Stimulated activated CD8-positive, alpha-beta memory T cell treated with anti-CD3 and anti-CD28 coated beads, Interleukin-4, amount 100 ng/mL, for 1 hour (primary cell): ENCODE measurements around the gene FAM177B.

Experiments used
- DNase-seq, 2 donors: peaks; one replicate each; pipeline ENCODE4 v3.0.0-alpha.2; 2020; ENCODE audit warnings: low read depth in 2 of 2, low spot score in 1 of 2

Gene FAM177B

DNA sequence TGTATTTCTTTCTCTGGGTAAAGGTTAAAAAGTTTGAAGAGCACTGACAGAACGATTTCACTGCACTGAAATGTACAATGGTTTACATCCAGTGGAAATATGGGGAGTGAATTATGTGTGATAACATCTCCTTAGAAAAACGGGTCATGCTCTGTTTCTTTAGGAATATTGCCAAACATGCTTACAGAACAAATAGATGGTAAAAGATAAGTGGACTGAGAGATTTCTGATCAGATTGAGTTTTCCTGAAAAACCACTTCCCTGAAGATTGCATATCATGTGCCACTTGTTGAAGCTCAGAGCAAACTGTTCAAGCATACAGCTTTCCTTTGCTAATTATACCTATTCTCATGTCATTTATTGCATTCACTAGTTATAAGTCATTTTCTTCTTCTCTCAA is 47.9 kb downstream of the FAM177B start:
- DNase-seq = no peak

DNA sequence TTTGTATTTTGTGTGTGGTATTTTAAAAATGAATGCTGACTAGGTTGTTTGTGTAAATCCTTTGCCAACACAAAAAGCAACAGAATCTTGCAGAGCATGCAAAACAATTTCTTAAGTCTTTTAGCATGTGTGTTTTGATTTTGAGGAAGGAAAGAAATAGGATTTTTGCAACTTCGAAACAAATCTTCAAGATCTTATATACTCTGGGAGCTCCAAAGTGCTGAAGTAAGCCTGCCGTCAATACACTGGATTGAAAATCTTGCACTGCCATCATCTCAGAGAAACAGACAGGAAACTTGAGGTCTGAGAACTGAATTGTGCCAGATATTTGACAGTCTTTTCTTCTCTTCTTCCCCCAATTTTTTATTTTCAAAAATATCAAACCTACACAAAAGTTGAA is 48.5 kb downstream of the FAM177B start:
- DNase-seq = no peak

DNA sequence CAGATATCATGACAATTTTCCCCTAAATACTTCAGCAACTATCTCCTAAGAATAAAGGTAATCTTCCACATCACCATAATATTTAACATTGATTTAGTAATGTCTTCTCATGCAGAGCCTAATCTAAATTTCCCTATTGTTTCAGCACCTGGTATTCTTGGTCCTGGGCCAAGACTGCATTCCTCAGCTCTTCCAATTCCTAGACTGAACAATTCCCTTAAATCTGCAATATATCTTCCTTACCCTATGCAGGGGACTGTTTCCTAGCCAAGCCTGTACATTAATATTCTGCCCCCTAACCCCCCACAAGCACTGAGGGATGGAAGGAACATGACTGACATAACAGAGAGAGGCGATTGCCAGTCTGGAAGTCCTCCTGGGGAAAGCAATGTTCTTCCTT is 49.1 kb downstream of the FAM177B start:
- DNase-seq = no peak

DNA sequence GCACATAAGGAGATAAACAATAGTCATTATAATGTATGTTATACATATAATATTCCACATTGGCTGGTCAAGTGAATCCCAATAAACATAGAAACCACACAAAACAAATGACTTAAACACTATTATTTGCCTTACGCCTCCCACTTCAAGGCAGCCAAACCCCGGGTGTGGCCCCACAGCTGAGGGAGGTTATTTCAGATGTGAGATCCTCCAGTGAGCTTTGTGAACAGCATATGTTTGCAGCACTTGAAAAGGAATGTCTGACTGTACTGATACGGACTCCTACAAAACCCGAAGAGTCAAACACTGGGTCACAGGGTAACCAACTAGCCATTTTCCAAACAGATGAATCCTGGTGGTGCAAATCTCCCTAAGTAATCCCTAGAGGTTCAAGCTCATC is 50.7 kb downstream of the FAM177B start:
- no peak for DNase-seq

DNA sequence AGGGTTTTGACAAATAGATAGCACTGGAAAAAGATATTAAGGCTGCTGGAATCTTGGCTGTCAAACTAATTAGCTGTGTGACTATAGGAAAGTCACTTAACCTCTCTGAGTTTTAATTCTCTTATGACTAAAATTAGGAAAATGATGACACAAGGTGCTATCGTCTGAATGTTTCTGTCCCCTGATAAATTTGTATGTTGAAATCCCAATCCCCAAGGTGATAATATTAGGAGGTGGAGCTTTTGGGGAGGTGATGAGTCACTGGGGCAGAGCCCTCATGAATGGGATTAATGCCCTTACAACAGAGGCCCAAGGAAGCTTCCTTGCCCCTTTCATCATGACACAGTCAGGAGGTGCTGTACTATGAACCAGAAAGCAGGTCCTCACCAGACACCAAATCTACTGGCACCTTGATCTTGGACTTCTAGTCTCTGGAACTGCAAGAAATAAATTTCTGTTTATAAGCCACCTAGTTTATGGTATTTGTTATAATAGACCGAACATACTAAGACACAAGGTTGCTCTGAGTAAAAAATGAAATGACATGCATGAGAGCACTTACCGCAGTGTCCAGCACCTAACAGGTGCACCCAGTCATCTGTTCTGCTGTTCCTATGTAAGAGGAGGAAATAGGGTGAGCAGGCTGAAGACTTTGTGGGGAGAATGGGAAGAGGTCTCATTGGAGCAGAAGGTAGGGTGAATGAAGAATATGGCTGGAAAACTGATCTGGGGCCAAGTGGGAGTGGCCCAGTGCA is 51.6 kb downstream of the FAM177B start:
- no peak for DNase-seq

DNA sequence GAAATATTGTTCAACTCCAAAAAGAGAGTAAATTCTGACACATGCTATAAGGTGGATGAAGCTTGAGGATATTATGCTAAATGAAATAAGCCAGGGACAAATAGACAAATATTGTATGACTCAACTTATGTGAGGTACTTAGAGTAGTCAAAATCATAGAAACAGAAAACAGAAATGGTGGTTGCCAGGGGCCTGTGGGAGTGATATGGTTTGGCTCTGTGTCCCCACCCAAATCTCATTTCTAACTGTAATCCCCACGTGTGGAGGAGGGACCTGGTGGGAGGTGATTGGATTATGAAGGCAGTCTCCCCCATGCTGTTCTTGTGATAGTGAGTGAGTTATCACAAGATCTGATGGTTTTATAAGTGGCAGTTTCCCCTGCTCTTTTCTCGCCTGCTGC is 53.1 kb downstream of the FAM177B start:
- no peak for DNase-seq

DNA sequence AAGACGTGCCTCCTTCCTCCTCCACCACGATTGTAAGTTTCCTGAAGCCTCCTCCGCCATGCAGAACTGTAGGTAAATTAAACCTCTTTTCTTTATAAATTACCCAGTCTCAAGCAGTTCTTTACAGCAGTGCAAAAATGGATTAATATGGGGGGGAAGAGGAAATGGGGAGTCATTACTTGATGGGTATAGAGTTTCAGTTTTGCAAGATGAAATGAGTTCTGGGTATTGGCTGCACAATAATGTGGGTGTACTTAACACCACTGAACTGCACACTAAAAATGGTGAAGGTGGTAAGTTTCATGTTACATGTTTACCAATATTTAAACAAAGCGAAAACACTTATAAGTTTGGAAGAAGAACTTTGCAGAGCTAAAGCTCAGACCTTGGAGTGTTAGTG is 53.5 kb downstream of the FAM177B start:
- no peak for DNase-seq

DNA sequence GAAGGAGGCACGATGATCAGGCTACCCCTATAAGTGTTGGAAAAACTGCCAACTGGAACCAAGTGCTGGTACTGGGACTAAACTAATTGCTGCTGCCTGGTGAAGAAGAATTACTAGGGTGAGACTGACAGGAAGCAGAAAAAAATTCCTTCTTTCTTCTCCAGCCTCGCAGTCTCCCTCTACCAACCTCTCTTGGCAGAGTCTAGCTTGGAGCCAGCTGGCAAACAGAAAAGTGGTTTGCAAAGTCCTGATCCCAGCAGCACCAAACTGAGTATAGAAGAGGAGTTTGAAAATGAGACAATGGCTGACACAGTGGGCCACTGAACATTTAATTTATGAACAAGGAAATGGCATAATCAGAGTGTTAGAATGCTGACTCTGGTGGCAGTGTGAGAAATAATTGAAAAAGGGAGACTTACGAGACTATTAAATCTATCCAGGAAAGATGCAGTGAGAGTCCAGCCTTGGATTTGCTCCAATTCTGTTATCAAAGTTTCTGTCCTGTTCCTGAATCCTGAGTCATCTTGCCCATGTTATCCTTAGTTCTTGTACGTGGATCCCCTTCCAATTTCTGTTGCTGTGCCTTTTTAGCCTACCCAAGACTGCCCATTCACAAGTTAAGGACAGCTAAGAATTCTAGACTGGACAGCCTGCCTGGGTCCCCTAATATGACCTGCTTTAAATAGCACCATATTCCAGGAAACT is 54.2 kb downstream of the FAM177B start:
- no peak for DNase-seq

DNA sequence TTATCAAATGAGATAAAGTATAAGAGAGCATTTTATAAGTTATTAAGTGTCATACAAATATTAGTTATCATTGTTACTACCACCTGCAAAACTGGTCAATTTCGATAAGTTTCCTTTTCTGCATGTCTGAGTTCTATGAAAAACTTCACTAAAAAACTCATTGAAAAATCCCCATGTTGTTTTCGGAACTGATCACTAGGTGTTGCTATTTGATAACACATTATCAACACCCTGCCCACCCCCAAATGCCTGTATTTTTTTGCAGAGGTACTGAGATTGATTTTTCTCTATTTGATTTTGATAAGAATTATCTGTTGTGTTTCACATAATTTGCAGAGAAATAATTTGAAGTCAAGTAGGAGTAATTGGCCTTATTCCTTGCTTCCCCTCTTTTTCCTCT is 55.7 kb downstream of the FAM177B start:
- no peak for DNase-seq

DNA sequence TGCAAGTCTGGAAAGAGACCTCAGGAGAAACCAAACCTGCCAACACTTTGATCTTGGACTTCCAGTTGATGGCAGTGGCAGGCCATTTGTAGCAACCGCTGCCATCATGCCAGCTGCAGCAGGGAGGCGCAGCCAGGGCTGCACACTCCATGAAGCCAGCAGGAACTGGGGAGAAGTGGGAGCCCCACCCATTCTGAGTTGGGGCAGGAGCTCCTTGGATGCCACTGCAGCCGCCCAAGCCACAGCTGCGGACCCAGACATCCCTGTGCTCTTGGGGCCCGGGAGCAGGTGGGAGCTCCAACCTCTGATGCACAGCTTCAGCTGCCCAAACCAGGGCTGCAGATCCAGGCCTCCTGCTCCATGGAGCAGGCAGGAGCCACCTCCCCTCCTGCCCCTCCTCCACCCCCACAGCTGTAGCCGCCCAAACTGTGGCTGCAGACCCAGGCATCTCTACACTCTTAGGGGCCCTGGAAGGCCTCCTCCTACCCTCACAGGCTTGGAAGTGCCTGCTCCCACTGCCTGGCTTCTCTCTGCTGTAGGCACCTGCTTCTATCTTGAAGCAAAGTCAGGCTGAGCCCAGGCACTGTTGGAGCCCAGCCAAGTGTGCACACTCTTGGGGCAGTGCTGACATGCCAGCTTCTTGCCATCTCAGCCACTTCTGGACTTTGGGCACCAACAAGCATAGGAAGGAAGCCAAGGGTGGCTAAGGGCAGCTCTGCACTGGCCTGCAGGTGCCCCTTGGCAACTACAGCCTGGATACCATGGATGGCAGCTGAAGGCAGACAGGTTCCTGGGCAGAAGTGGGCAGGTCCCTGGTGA is 57.9 kb downstream of the FAM177B start:
- DNase-seq = no peak

DNA sequence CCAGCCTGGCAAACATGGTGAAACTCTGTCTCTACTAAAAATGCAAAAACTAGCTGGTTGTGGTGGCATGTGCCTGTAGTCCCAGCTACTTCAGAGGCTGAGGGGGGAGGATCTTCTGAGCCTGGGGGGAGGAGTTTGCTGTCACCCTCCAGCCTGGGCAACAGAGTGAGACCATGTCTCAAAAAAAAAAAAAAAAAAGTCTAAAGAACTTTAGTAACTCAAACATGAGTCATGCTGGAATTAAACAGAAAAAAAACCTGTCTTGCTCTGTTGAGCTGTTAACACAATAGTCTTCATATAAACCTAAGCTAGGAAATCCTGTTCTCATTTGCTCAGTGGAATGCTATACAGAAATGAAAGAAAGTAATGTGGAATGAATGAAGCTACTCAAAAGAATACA is 61.1 kb downstream of the FAM177B start:
- no peak for DNase-seq

DNA sequence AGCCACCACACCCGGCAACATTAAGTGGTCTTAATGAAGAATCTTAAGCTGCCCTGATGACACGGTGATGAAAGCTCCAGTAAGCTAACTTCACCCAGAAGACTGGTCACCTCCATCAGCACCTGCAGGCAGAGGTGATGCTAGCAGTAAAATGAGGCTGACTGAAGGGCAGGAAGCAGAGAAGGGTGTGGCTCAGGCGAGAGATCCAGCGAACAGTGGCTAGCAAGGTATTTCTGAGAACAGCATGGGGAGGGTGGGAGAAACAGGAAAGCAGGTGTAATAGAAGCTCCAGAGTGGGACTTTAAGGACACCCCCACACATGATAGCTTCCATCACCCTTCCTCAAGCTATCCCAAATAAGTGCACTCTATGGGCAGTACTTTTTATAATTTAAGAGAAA is 62.0 kb downstream of the FAM177B start:
- no peak for DNase-seq
